Measurements from ENCODE around the gene PLD6.

DNA sequence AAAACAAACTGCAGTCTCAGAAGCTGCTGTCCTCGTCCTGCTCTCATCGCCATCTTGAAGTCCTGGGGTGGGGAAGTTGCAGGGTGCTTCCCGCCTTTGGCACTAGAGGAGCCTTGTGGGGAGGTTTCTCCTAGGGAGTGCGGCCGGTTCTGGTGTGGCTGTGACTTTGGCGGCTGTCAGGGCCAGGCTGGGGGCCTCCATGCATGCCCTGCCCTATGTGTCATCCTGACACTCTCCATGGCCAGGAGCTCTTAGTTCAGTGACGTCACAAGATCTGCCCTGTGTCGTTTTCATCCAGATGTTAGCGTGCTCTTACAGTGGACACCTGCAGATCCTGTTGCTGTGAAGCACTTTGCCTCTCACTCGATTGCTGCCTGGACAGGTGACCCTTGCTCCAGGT is 49.6 kb downstream of the PLD6 start:
- TF ChIP-seq, protein P1, sequence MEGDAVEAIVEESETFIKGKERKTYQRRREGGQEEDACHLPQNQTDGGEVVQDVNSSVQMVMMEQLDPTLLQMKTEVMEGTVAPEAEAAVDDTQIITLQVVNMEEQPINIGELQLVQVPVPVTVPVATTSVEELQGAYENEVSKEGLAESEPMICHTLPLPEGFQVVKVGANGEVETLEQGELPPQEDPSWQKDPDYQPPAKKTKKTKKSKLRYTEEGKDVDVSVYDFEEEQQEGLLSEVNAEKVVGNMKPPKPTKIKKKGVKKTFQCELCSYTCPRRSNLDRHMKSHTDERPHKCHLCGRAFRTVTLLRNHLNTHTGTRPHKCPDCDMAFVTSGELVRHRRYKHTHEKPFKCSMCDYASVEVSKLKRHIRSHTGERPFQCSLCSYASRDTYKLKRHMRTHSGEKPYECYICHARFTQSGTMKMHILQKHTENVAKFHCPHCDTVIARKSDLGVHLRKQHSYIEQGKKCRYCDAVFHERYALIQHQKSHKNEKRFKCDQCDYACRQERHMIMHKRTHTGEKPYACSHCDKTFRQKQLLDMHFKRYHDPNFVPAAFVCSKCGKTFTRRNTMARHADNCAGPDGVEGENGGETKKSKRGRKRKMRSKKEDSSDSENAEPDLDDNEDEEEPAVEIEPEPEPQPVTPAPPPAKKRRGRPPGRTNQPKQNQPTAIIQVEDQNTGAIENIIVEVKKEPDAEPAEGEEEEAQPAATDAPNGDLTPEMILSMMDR (IDR thresholded peaks at IDR 0.05): no peak
- no peak for TF ChIP-seq POLR2A (IDR thresholded peaks at IDR 0.05)
